Ishikawa (cell line): ENCODE data around the gene ZDHHC13.

ENCODE experiments used
- CEBPB ChIP-seq: IDR thresholded peaks from 2 replicates; pipeline ENCODE4 v1.6.1; 2012
- CREB1 ChIP-seq: IDR thresholded peaks from 2 replicates; pipeline ENCODE4 v1.6.1; 2012; ENCODE audit warnings: low read depth
- EGR1 ChIP-seq: IDR thresholded peaks from 2 replicates; pipeline ENCODE4 v1.6.1; 2012
- EP300 ChIP-seq: IDR thresholded peaks from 2 replicates; pipeline ENCODE4 v1.6.1; 2012; ENCODE audit warnings: borderline replicate concordance
- FOXM1 ChIP-seq: IDR thresholded peaks from 2 replicates; pipeline ENCODE4 v1.6.1; 2012; ENCODE audit warnings: low read depth, borderline replicate concordance
- NFIC ChIP-seq: IDR thresholded peaks from 2 replicates; pipeline ENCODE4 v1.6.1; 2012
- RAD21 ChIP-seq: IDR thresholded peaks from 2 replicates; pipeline ENCODE4 v1.6.1; 2012; ENCODE audit warnings: low read depth
- TAF1 ChIP-seq: IDR thresholded peaks from 2 replicates; pipeline ENCODE4 v1.6.1; 2012; ENCODE audit warnings: low read depth, mild to moderate bottlenecking
- TCF12 ChIP-seq: IDR thresholded peaks from 2 replicates; pipeline ENCODE4 v1.6.1; 2012; ENCODE audit warnings: low read depth
- TEAD4 ChIP-seq: IDR thresholded peaks from 2 replicates; pipeline ENCODE4 v1.6.1; 2012
- YY1 ChIP-seq: IDR thresholded peaks from 2 replicates; pipeline ENCODE4 v1.6.1; 2012; ENCODE audit warnings: low read depth
- ZBTB7A ChIP-seq: IDR thresholded peaks from 2 replicates; pipeline ENCODE4 v1.6.1; 2012; ENCODE audit warnings: low read depth
- TF ChIP-seq, protein P1 (sequence below): IDR thresholded peaks from 2 replicates; pipeline ENCODE4 v1.6.1; 2012
- TF ChIP-seq, protein P2 (sequence below): IDR thresholded peaks from 2 replicates; pipeline ENCODE4 v1.6.1; 2012; ENCODE audit warnings: low read depth, mild to moderate bottlenecking
- TF ChIP-seq, protein P3 (sequence below): IDR thresholded peaks from 2 replicates; pipeline ENCODE4 v1.6.1; 2012

Gene ZDHHC13

GRCh38 chr11:19116971-19117759, at the start of gene ZDHHC13:
Gene ZDHHC13, plus strand, starts transcription at chr11:19117168. Its CDS starts 82 bp downstream, at chr11:19117250.
- TF ChIP-seq NFIC (no peak), FOXM1 (no peak), YY1 (no peak), TAF1 (peak; percentile 75), ZBTB7A (0 out of 2 replicates have a peak, but pooled peaks have one; percentile 70), CEBPB (no peak), EGR1 (no peak), TEAD4 (no peak), CREB1 (no peak), TCF12 (0 out of 2 replicates have a peak, but pooled peaks have one; percentile 20), EP300 (peak; percentile 18; the same call in 1 of the 2 replicates), RAD21 (no peak)
- TF ChIP-seq, protein P1, sequence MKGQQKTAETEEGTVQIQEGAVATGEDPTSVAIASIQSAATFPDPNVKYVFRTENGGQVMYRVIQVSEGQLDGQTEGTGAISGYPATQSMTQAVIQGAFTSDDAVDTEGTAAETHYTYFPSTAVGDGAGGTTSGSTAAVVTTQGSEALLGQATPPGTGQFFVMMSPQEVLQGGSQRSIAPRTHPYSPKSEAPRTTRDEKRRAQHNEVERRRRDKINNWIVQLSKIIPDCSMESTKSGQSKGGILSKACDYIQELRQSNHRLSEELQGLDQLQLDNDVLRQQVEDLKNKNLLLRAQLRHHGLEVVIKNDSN, result peak; percentile 52; the same call in 1 of the 2 replicates
- TF ChIP-seq, protein P2, sequence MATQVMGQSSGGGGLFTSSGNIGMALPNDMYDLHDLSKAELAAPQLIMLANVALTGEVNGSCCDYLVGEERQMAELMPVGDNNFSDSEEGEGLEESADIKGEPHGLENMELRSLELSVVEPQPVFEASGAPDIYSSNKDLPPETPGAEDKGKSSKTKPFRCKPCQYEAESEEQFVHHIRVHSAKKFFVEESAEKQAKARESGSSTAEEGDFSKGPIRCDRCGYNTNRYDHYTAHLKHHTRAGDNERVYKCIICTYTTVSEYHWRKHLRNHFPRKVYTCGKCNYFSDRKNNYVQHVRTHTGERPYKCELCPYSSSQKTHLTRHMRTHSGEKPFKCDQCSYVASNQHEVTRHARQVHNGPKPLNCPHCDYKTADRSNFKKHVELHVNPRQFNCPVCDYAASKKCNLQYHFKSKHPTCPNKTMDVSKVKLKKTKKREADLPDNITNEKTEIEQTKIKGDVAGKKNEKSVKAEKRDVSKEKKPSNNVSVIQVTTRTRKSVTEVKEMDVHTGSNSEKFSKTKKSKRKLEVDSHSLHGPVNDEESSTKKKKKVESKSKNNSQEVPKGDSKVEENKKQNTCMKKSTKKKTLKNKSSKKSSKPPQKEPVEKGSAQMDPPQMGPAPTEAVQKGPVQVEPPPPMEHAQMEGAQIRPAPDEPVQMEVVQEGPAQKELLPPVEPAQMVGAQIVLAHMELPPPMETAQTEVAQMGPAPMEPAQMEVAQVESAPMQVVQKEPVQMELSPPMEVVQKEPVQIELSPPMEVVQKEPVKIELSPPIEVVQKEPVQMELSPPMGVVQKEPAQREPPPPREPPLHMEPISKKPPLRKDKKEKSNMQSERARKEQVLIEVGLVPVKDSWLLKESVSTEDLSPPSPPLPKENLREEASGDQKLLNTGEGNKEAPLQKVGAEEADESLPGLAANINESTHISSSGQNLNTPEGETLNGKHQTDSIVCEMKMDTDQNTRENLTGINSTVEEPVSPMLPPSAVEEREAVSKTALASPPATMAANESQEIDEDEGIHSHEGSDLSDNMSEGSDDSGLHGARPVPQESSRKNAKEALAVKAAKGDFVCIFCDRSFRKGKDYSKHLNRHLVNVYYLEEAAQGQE, result no peak
- TF ChIP-seq, protein P3, sequence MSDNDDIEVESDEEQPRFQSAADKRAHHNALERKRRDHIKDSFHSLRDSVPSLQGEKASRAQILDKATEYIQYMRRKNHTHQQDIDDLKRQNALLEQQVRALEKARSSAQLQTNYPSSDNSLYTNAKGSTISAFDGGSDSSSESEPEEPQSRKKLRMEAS, result peak; percentile 37

GRCh38 chr11:19071255-19071654, 45.7 kb upstream of the ZDHHC13 start:
- TF ChIP-seq TCF12 (no peak), RAD21 (peak; percentile 92), NFIC (no peak), TEAD4 (peak; percentile 30; the same call in 1 of the 2 replicates), ZBTB7A (no peak), EGR1 (no peak)
- TF ChIP-seq, protein P3, result peak; percentile 49

DNA sequence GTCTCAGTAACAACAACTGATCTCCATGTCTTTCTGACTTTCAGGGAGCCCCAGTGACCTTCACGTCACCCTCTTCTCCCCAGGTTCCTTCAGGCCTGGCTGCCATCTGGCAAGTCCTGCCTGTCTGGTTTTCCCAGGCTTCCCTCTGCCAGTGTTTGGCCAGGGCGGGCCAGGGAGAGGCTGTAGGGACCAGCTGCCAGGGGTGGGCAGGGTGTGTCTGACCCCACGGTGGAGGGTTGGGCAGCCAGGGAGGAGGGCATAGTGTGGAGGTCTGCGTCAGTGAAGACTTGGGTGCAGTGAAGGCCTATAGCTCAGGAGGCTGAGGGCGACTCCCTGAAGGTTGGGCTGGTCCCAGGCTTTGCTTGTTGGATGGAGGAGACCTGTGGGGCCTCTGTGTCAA, 44.5 kb upstream of the ZDHHC13 start:
- TF ChIP-seq RAD21 (no peak), EGR1 (no peak), TAF1 (no peak), CEBPB (no peak), FOXM1 (no peak), NFIC (no peak), YY1 (no peak), TEAD4 (no peak), TCF12 (no peak), CREB1 (no peak), ZBTB7A (no peak), EP300 (no peak)
- TF ChIP-seq, protein P2, result no peak
- TF ChIP-seq, protein P1, result no peak
- TF ChIP-seq, protein P3, result no peak

- TF ChIP-seq, protein P2, result no peak
- TF ChIP-seq NFIC (no peak), CEBPB (no peak), TAF1 (no peak), FOXM1 (no peak), TCF12 (no peak), TEAD4 (no peak), ZBTB7A (no peak), CREB1 (no peak), EGR1 (no peak), RAD21 (no peak), YY1 (no peak), EP300 (no peak)
- TF ChIP-seq, protein P3, result no peak
- TF ChIP-seq, protein P1, result no peak
Measured at GRCh38 chr11:19073454-19074415, 43.2 kb upstream of the ZDHHC13 start.
